Measurements from ENCODE around the gene KDM3B.
A peak's percentile ranks its signal among the peaks of the same experiment; 100 is the strongest.

DNA sequence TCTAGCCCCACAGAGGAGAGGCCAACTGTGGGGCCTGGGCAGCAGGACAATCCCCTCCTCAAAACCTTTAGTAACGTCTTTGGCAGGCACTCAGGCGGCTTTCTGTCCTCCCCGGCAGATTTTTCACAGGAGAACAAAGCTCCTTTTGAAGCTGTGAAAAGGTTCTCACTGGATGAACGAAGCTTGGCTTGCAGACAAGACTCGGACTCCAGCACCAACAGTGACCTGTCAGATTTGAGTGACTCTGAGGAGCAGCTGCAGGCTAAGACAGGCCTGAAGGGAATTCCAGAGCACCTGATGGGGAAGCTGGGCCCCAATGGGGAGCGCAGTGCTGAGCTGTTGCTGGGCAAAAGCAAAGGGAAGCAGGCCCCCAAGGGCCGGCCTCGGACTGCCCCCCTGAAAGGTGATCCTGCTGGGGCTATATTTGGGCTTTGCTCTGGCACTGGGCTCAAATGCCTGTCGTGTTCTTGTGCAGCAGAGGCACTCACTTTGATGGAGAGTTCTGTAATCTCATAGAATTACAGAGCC is 39.4 kb downstream of the KDM3B start:
- TF ChIP-seq, protein P1, sequence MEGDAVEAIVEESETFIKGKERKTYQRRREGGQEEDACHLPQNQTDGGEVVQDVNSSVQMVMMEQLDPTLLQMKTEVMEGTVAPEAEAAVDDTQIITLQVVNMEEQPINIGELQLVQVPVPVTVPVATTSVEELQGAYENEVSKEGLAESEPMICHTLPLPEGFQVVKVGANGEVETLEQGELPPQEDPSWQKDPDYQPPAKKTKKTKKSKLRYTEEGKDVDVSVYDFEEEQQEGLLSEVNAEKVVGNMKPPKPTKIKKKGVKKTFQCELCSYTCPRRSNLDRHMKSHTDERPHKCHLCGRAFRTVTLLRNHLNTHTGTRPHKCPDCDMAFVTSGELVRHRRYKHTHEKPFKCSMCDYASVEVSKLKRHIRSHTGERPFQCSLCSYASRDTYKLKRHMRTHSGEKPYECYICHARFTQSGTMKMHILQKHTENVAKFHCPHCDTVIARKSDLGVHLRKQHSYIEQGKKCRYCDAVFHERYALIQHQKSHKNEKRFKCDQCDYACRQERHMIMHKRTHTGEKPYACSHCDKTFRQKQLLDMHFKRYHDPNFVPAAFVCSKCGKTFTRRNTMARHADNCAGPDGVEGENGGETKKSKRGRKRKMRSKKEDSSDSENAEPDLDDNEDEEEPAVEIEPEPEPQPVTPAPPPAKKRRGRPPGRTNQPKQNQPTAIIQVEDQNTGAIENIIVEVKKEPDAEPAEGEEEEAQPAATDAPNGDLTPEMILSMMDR (IDR thresholded peaks at IDR 0.05), result no peak
- TF ChIP-seq POLR2A (IDR thresholded peaks at IDR 0.05) (no peak), POLR2AphosphoS5 (IDR thresholded peaks at IDR 0.05) (peak; percentile 4)

Measured in prostate gland (tissue), 2 donors.